Measurements from ENCODE around the gene PLEKHJ1. TPM values are rescaled to one million over a fixed set of nuclear protein-coding genes. Genes with fewer than 3 reads are reported as not detected.

PLEKHJ1 gene
- total RNA-seq, 1 experiment from 2014 or later = 119 TPM

GRCh38 chr19:2249010-2249866 lies 13.1 kb upstream of the PLEKHJ1 start, which contains the start of gene AMH:
AMH (plus strand) TSS chr19:2249323; CDS start chr19:2249333, 10 bp downstream.
- Histone ChIP-seq H3K4me3 (ENCODE audit: low read depth, low read length) (no peak within 1 kb of the TSS), H3K36me3 (ENCODE audit: control insufficient read depth, insufficient read depth, low read length) (peaks cover under 1% of the 10 kb centered on the region), H3K27me3 (replicated peaks; ENCODE audit: control insufficient read depth, insufficient read depth, low read length) (no peaks in the 10 kb centered on the region), H3K9me3 (no peaks in the 10 kb centered on the region), H3K4me1 (no peaks in the 10 kb centered on the region)
- intact Hi-C loops (cut with micrococcal nuclease; ENCODE audit: unreplicated experiment) = no loop called here
- no peaks in the 10 kb centered on the region for H3K9me3 Mint-ChIP-seq (ENCODE audit: unreplicated experiment)
- no peaks in the 10 kb centered on the region for H3K27me3 Mint-ChIP-seq (ENCODE audit: insufficient read depth, unreplicated experiment)
- H3K36me3 Mint-ChIP-seq (ENCODE audit: insufficient read depth, unreplicated experiment) = peaks cover 82% of the 10 kb centered on the region
- CTCF ChIA-PET = no interaction called here
- H3K4me1 Mint-ChIP-seq (ENCODE audit: low read depth, unreplicated experiment) = no peaks in the 10 kb centered on the region
- no peak for DNase-seq
- POLR2A ChIA-PET = interaction anchor here (0.5 kb wide), 1 partner anchor 36 kb away, joined by 3 read pairs; no protein-coding TSS in a partner anchor
- H3K4me3 Mint-ChIP-seq (ENCODE audit: unreplicated experiment) = no peak within 1 kb of the TSS
- TF ChIP-seq, protein P1, sequence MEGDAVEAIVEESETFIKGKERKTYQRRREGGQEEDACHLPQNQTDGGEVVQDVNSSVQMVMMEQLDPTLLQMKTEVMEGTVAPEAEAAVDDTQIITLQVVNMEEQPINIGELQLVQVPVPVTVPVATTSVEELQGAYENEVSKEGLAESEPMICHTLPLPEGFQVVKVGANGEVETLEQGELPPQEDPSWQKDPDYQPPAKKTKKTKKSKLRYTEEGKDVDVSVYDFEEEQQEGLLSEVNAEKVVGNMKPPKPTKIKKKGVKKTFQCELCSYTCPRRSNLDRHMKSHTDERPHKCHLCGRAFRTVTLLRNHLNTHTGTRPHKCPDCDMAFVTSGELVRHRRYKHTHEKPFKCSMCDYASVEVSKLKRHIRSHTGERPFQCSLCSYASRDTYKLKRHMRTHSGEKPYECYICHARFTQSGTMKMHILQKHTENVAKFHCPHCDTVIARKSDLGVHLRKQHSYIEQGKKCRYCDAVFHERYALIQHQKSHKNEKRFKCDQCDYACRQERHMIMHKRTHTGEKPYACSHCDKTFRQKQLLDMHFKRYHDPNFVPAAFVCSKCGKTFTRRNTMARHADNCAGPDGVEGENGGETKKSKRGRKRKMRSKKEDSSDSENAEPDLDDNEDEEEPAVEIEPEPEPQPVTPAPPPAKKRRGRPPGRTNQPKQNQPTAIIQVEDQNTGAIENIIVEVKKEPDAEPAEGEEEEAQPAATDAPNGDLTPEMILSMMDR (IDR thresholded peaks at IDR 0.05; ENCODE audit: insufficient read depth in 1 of 2, low read depth in 1 of 2, low read length in 1 of 2, severe bottlenecking in 1 of 2, unreplicated experiment in 1 of 2) = no peak
- no TSS peak for BruUV-seq (replicated peaks)
- H3K27ac Mint-ChIP-seq (ENCODE audit: unreplicated experiment) = no peak within 1 kb of the TSS

DNA sequence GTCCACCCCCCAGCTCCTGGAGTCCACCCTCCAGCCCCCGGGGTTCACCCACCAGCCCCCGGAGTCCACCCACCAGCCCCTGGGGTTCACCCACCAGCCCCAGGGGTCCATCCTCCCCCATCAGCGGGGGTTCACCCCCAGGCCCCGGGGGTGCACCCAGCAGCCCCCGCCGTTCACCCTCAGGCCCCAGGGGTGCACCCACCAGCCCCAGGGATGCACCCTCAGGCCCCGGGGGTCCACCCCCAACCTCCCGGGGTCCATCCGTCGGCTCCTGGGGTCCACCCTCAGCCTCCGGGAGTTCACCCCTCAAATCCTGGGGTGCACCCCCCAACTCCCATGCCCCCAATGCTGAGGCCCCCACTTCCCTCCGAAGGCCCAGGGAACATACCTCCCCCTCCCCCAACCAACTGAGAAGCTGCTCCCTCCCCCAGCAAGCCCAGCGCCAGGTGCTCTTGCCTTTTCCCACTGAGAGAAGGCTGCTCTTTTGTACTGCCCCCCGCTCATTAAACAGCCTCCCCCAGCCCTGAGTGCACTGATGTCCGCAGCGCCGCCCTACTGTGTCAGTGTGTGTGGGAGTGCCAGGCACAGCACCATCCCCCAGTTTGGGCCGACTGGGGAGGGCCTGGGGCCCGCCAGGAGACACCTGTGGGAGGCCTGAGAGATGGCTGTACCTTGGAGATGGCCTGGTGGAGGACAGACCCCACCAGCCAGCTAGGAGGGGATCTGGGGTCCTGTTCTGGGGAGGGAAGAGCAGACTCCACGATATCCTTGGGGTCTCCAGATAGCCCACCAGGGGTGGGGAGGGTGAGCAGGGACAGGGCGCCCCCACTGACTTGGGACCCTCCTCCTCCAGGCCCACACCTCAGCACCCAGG lies 12.2 kb upstream of the PLEKHJ1 start:
- H3K4me3 ChIP-seq (ENCODE audit: low read depth, low read length) = no peak overlapping the region
- H3K4me1 Mint-ChIP-seq (ENCODE audit: low read depth, unreplicated experiment) = no peaks in the 10 kb centered on the region
- no peak overlapping the region for H3K27ac Mint-ChIP-seq (ENCODE audit: unreplicated experiment)
- BruUV-seq (replicated peaks) = TSS peak; percentile 85
- H3K36me3 Mint-ChIP-seq (ENCODE audit: insufficient read depth, unreplicated experiment) = peaks cover 82% of the 10 kb centered on the region
- H3K27me3 ChIP-seq (replicated peaks; ENCODE audit: control insufficient read depth, insufficient read depth, low read length) = no peaks in the 10 kb centered on the region
- no peaks in the 10 kb centered on the region for H3K27me3 Mint-ChIP-seq (ENCODE audit: insufficient read depth, unreplicated experiment)
- H3K9me3 Mint-ChIP-seq (ENCODE audit: unreplicated experiment) = no peaks in the 10 kb centered on the region
- intact Hi-C loops (cut with micrococcal nuclease; ENCODE audit: unreplicated experiment) = no loop called here
- no peak for DNase-seq
- ChIA-PET POLR2A (no interaction called here), CTCF (no interaction called here)
- H3K4me1 ChIP-seq = no peaks in the 10 kb centered on the region
- peaks cover 2% of the 10 kb centered on the region for H3K36me3 ChIP-seq (ENCODE audit: control insufficient read depth, insufficient read depth, low read length)
- H3K4me3 Mint-ChIP-seq (ENCODE audit: unreplicated experiment) = no peak overlapping the region
- H3K9me3 ChIP-seq = no peaks in the 10 kb centered on the region
- TF ChIP-seq, protein P1 (IDR thresholded peaks at IDR 0.05; ENCODE audit: insufficient read depth in 1 of 2, low read depth in 1 of 2, low read length in 1 of 2, severe bottlenecking in 1 of 2, unreplicated experiment in 1 of 2) = no peak

DNA sequence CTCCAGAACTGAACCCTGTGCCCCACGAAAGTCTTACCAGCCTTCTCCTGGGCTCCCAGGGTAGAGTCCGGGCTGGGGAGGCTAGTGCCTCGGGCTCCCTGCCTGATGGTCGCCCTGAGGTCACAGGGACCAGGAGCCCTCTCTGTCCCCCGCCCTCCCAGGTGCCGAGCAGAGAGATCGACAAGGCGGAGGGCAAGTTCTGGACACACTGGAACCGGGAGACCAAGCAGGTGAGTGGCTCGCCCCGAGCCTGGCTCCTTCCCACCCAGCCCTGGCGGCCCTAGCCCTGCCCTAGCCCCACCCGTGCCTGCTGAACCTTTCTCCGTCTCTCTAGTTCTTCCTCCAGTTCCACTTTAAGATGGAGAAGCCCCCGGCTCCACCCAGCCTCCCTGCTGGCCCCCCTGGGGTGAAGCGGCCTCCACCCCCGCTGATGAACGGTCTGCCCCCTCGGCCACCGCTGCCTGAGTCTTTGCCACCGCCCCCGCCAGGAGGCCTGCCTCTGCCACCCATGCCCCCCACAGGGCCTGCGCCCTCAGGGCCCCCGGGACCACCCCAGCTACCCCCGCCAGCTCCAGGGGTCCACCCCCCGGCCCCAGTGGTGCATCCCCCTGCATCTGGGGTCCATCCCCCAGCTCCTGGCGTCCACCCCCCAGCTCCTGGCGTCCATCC lies 11.4 kb upstream of the PLEKHJ1 start:
- no peak for DNase-seq
- POLR2A ChIA-PET = no interaction called here
- Mint-ChIP-seq H3K27ac (ENCODE audit: unreplicated experiment) (no peak overlapping the region), H3K4me1 (ENCODE audit: low read depth, unreplicated experiment) (peaks cover 2% of the 10 kb centered on the region), H3K9me3 (ENCODE audit: unreplicated experiment) (no peaks in the 10 kb centered on the region), H3K27me3 (ENCODE audit: insufficient read depth, unreplicated experiment) (no peaks in the 10 kb centered on the region), H3K36me3 (ENCODE audit: insufficient read depth, unreplicated experiment) (peaks cover 82% of the 10 kb centered on the region), H3K4me3 (ENCODE audit: unreplicated experiment) (no peak overlapping the region)
- Histone ChIP-seq H3K4me1 (no peaks in the 10 kb centered on the region), H3K9me3 (no peaks in the 10 kb centered on the region), H3K36me3 (ENCODE audit: control insufficient read depth, insufficient read depth, low read length) (peaks cover 2% of the 10 kb centered on the region), H3K4me3 (ENCODE audit: low read depth, low read length) (no peak overlapping the region), H3K27me3 (replicated peaks; ENCODE audit: control insufficient read depth, insufficient read depth, low read length) (no peaks in the 10 kb centered on the region)
- intact Hi-C loops (cut with micrococcal nuclease; ENCODE audit: unreplicated experiment) = no loop called here
- CTCF ChIA-PET = no interaction called here
- BruUV-seq (replicated peaks) = no TSS peak
- TF ChIP-seq, protein P1 (IDR thresholded peaks at IDR 0.05; ENCODE audit: insufficient read depth in 1 of 2, low read depth in 1 of 2, low read length in 1 of 2, severe bottlenecking in 1 of 2, unreplicated experiment in 1 of 2) = no peak

Data from Caco-2 (cell line).